Measurements from ENCODE around the gene SPDYA.
A peak's percentile ranks its signal among the peaks of the same experiment; 100 is the strongest.
"Not testable (repeated sequence)": the region's sequence is repeated elsewhere in the genome, so short reads cannot be mapped to it uniquely, and the experiment has no call there.

Gene SPDYA

DNA sequence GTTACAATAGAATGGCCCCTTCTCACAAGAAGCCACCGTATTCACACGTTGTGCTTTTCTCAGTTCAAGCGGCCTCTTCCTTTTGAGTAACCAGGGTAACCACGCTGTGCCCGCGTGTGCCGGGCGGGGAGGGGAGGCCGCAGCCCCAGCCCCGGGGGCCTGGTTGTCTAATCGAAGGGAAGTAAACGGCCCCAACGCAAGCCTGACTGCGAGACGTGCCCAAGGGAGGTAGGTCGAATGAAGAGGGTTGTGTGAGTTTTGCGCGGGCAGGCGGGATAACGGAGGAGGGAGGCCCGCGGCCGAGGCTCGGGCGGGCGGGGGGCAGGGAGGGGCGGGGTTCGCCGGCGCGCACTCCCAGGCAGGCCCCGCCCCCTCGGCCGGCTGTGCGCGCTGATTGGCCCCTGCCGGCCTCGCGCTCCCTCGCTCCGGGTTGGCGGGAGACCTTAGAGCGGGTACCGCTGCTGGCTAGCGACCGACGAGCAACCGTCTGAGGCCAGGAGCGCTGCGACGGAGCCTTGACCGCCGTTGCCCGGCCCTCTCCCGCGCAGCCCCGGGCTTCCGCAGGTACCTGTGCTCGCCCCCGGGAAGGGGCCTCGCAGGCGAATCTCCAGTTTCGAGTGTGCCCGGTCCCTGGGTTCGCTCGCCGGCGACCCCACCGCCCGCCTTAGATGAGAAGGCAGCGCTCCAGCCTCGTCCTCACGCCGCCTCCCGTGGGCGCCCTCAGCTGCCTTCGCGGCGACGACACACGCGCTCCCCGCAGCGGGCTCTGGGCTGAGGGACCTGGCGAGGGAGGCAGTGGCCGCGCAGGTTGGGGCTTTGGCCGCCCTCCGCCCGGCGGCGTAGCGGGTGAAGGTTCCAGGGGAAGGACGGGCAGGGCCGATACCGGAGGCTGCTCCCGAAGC lies at the start of gene SPDYA:
Gene SPDYA, plus strand, starts transcription at position 451 of the 902 bp plus-strand sequence. CDS start 5,181 bp downstream, outside the sequence.
- DNase-seq: peak in 48 of 56 donors; percentile 2 to 76 (median 37)

DNA sequence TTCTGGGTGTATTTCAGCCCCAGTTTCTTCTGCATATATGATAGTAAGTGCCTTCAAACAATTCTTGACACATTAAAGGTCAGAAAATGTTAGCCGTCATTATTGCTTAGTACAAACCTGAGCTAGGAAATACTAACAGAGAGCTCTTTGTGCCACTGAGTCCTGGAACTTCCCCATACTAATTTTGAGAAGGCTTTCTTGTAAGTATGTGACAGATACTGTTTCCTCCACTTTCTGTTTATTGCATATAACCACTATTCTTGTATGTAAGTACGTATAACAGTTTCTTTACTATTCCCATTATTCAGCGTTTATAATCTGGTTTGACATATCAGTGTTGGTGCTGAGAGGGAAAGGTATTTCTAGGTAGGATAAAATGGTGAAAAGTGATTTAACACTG lies 49.2 kb upstream of the SPDYA start:
- DNase-seq: no peak

DNA sequence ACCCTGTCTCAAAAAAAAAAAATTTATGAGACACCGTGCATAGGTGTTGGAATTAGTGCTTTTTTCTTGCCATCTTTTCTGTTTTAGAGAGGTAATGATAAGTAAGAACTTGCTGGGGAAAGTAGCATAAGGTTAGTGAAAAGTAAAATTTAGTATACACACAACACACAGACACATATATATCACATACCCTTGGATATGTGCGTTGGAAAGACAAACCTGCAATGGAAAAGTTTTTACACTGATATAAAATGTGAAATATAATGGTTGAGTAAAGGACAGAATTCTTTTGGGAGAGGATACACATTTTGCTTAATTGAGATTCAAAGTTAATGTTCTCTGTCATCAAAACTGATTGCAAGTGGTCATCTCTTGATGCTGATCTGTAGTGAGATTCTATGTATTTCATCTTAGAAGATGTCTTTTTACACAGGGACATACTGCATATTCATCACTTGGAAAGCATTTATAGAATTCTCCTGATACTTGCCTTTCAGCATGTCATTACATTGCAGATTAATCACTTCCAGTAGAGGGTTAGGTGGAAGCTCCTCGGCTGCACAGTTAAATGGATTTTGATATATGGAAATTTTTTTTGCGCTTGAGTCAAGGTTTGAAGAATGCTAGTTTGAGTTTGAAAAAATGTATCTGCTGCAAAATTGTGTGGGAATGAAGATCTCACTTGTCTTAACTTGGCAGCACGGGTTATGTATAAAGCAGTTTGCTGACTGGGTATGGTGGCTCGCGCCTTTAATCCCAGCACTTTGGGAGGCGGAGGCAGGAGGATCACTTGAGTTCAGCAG lies 45.5 kb upstream of the SPDYA start:
- DNase-seq: peak in 4 of 56 donors; percentile 3 to 21 (median 16)

DNA sequence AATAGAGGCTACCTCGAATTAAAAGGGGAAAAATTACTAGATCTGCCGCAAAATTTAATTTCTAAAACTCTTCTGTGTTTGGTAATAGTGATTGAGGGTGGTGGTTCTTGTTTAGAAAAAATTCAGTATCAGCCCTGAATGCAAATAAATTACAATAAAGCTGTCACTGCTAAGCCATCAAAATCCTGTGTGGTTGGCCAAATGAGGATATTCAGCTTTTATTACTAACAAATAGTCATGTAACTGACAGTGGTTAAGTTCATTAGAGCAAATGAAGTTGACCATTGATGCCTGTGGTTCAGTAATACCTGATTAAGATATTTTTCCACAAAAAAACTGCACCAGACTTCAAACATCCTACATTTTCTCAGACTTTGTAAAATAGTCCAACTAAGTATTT lies 44.6 kb upstream of the SPDYA start:
- no peak for DNase-seq

DNA sequence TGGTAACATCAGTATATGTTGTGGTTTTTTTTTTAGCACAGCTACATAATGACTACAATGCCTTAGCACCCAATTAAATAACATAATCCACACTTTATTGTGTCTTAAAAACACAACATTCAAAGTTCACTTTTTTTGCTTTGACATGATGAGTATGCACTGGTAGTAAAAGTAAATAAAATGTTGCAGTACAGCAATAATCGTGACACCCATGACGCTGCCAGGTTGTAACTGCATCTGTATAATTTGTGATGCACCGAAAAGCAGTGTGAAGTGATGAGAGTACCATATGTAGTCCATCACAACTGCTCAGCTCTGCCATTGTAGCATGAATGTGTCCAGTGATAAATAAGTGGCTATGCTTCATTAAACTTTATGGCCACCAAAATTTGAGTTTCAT lies 43.3 kb upstream of the SPDYA start:
- DNase-seq: no peak

DNA sequence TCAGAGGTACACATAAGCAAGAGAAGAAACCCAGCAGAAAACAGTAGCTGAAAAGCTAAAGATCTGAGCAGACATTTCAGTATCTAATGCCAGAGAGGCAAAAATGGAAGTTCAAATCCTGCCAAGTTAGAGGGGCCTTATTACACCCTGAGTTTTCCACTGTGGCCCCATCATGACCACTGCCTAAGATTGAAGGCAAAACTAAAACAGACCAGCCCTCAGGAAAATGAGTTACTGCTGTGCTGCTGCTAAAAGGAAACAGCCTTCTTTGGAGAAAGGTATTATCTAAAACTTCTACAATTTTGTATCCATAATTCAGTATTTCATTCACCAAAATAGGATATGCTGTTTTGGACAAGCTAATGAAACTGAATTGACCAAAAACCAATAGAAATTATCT lies 42.2 kb upstream of the SPDYA start:
- DNase-seq: no peak

DNA sequence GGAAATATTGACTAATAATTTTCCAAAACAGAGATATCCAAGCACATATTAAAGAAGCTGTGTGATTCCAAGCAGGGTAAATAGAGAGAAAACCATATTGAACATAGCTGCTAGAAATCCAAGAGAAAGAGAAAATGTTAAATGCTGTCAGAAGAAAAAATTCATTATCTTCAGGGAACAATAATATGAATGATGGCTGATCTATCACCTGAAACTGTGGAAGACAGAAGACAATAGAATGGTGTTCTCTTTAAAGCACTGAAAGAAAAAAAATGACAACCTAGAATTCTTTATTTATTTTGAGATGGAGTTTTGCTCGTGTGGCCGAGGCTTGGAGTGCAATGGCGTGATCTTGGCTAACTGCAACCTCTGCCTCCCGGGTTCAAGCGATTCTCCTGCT lies 41.7 kb upstream of the SPDYA start:
- DNase-seq: no peak

DNA sequence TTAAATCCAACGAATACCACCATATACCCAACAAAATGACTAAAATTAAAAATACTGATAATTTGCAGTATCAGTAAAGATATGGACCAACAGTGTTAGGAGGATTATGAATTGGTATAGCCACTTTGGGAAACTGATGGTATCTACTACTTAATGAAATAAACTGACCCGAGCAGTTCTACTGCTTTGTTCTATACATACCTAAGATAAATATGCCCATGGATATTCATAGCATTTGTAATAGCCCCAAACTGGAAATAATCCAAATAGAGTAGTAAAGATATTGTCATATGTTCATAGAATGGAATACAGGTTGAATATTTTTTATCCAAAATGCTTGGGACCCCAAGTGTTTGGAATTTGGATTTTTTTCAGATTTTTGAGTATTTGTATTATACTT lies 38.3 kb upstream of the SPDYA start:
- no peak for DNase-seq

DNA sequence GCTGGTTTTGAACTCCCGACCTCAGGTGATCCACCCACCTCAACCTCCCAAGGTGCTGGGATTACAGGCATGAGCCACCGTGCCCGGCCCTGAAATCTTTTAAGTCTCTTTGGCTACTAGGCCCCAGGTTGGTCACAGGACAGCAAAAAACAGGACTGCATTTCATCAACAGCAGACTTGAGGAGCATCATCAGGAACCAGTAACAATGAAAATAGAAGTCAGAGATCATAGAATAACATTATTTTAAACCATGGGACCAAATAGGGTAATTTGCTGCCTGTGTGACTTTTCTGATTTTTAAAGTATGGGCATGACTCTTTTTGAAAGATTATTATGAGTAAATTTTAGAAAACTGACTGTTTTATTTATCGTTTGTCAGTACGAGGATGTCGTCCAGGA lies 34.2 kb upstream of the SPDYA start:
- DNase-seq: no peak

DNA sequence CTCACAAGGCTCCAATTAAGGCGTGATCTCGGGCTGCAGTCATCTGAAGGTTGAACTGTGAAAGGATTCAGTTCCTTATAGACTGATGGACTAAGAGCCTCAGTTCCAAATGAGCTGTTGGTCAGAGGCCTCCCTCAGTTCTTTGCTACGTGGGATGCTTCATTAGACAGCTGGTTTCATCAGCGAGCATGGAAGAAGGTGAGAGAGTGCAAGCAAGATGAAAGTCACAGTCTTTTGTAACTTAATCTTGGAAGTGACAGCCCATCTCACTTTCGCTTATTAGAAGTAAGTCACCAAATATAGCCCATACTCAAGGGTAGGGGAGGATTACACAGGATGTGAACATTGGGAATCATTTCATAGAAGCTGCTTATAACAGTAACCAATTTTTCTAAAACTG lies 32.2 kb upstream of the SPDYA start:
- DNase-seq: no peak

DNA sequence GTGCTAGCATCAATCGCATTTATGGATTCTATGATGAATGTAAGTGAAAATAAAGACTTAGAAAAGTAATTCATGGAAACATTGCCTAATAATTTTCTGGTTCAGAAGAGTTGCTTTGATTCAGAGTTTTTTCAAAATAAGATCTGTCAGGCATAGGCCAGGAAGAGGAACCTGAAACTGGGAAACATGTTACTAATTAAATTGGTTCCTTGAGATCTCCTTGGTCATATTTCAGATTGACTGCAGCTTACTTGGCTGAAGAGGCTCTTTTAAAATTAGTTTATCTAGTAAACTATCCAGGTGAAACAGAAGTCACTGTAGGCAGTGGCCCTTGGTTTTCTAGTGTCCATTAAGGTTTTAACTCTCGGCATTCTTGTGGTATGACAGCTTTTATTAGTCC lies 31.6 kb upstream of the SPDYA start:
- no peak for DNase-seq

DNA sequence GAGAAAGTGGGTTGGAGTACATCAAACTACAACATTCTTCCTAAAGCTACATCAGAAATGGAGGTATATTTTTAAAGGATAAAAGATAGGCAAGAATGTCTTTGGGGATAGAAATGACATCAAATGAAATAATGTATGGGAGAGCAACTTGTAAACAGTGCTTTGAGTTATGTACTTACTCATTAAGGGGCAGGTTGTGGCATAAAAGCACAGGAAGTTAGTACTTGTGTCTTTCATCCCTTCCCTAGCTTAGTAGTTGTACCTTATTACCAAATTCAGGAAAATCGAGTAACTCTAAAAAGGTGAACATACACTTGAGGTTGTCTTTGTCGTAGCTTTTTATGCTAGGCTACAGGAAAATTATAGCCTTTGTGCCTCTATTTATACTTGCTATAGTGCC lies 30.1 kb upstream of the SPDYA start:
- DNase-seq: no peak

DNA sequence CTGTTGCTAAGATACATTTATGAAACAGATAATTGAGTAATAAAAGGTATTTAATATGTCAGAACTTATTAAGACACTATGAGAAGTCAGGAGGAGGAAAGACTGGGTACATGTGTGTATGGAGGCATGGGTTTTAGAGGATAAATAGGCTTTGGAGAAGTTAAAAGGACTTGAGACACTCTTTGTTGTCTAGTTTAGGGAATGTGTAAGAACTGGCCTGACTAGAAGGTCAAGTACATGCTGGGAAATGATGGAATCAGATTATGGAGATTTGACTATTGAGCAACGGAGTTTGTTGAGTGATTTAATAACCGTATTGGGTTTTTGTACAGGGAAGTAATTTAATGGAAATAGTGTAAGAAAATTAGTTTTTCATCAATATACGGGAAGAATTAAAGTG lies 28.2 kb upstream of the SPDYA start:
- DNase-seq: no peak

DNA sequence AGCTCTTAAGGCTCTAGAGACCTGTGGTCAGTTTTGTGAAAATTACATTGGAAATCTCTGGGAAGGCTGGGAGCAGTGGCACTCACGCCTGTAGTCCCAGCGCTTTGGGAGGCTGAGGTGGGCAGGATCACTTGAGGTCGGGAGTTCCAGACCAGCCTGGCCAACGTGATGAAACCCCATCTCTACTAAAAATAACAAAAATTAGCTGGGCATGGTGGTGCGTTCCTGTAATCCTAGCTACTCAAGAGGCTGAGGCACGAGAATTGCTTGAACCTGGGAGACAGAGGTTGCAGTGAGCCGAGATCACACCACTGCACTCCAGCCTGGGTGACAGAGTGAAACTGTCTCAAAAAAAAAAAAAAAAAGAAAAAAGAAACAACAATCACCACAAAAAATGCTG lies 26.1 kb upstream of the SPDYA start:
- DNase-seq: not testable (repeated sequence)

DNA sequence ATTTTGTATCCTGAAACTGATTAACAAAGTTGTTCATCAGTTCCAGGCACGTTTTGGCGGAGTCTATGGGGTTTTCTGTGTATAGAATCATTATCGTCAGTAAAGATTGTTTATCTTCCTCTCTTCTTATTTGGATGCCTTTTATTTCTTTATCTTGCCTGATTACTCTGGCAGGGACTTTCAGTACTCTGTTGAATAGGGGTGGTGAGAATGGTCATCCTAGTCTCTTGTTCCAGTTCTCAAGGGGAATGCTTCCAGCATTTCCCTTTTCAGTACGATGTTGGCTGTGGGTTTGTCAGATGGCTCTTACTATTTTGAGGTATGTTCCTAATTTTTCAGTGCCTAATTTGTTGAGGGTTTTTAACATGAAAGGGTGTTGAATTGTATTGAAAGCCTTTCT lies 14.0 kb upstream of the SPDYA start:
- DNase-seq: no peak

DNA sequence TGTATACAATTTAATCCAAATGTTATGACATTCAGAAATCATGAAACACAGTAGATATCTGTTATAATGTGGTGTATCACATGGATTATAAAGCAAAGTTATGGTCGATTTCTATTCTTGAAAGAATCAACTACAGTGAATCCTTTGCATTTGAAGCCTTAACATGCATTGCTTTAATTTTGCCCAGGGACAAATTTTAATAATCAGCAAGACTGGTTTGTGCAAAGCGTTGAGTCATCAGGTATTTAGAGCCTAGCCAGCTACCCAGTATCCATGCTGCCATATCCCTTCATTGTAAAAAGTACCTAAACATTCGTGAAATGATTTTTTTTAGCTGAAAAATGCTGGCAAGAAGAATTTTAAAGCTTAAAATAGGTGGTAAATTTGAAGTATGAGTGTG lies 8.9 kb upstream of the SPDYA start:
- DNase-seq: no peak

DNA sequence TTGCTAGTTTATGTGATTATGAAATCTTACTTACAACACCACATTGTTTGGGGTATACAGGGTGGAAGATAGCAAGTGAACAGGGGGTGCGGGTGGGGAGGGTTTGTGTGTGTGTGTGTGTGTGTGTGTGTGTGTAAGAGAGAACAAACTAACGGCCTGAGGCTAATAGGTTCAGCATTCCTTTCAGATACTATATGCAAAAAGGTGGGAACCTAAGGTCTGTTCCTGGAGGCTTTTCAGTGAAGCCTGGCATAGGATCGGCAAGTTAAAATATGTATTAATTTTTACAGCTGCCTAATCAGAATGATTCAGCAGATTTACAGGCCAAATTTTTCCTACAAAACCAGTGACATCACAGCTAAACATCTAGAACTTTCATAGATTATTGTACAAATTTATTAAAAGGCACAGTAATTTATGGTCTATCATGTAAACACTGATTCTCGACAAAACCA lies 7.6 kb upstream of the SPDYA start:
- no peak for DNase-seq

DNA sequence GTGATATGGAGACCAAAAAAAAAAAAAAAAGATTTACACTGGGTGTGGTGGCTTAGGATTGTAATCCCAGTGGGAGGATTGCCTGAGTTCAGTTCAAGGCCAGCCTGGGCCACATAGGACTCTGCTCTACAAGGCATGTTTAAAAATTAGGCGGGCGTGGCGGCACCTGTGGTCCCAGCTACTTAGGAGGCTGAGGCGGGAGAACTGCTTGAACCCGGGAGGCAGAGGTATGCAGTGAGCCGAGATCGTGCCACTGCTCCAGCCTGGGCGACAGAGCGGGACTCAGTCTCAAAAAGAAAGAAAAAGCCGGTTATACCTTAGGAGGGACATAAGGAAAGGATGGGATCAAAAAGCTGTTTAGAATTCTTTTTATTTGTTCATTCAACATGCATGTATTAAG lies 707 bp upstream of the SPDYA start:
- no peak for DNase-seq

DNA sequence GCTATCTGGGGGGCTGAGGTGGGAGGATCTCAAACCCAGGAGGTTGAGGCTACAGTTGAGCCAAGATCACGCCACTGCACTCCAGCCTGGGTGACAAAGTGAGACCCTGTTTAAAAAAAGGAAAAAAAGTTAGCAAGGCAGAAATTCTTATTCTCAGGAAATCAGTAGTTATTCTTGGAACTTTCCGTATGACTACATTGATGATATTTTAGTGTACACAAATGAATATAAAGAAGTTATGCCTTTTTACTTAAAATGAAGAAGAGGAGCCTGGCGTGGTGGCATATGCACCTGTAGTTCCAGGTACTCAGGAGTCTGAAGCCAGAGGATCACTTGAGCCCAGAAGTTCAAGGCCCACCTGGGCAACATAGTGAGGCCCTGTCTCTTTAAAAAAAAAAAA lies 7.4 kb downstream of the SPDYA start:
- DNase-seq: no peak

DNA sequence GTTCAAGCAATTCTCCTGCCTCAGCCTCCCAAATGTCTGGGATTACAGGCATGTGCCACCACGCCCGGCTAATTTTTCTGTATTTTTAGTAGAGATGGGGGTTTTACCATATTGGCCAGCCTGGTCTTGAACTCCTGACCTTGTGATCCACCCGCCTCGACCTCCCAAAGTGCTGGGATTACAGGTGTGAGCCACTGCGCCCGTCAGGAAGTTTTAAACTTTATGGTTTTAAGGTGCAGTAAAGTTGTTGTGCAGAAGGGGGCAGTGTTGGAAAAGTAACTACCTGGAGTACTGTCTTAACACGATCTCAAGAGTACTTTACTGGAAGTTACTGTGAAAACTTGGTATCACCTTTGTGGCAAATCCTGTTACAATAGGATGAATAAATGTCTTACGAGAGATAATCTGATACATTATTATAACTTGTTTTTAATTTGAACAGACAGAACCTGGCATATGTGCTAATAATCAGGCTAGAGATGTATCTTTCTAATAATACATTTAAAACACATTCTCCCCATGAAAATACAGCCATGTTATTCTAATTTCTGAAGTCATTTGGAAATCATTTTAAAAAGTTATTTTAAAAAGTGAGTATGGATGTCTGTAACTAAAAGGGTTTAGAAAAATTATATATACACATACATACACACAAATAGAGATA lies 10.8 kb downstream of the SPDYA start:
- peak in 12 of 56 donors; percentile 1 to 38 (median 10) for DNase-seq

DNA sequence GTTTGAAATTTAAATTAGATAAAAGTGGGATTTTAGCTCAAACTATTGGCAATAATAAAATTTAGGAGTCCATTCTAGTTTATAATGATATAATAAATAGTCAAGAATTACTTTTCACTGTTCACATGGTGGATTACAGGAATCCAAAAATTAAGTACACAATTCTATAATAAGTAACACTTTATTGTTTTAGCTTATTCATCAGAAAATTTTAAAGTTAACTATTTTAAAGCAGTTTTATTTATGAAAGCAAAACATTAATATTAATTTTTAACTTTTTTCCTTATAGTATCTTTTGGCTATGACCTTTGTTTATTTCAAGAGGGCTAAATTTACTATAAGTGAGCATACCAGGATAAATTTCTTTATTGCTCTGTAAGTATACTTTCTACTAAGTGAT lies 11.4 kb downstream of the SPDYA start:
- DNase-seq: no peak

DNA sequence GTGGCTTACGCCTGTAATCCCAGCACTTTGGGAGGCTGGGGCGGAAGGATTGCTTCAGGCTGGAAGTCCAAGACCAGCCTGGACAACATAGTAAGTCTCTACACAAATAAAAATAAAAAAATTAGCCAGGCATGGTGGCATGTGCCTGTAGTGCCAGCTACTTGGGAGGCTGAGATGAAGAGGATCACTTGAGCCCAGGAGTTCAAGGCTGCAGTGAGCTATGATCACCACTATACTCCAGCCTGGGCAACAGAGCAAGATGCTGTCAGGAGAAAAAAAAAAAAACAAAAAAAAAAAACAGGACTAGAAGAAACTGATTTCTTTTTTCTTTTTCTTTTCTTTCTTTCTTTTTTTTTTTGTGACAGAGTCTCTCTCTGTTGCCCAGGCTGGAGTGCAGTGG lies 13.6 kb downstream of the SPDYA start:
- DNase-seq: no peak
